Adrenal gland (tissue), 5 donors: ENCODE data around the gene BRCA2.

ENCODE experiments used
- CTCF ChIP-seq, 6 experiments: fragments of 450-650 bp in 4 of 6; fragments of 200-600 bp in 2 of 6; sonication (generic) in 1 of 6; IDR thresholded peaks; 1 replicate in 5 of 6; 2 replicates in 1 of 6; pipeline versions ENCODE4 v1.5.1 to v1.8.0; 2016 to 2021; ENCODE audit warnings: antibody characterized with exemption in 6 of 6, mild to moderate bottlenecking in 2 of 6, moderate library complexity in 1 of 6
- POLR2A ChIP-seq, 2 donors: fragments of 450-650 bp; IDR thresholded peaks; one replicate each; pipeline ENCODE4 v1.6.1; 2017; ENCODE audit warnings: antibody characterized with exemption in 2 of 2, mild to moderate bottlenecking in 2 of 2, moderate library complexity in 1 of 2
- donor health status: DM: no; HTN: no; CAD: no.

DNA sequence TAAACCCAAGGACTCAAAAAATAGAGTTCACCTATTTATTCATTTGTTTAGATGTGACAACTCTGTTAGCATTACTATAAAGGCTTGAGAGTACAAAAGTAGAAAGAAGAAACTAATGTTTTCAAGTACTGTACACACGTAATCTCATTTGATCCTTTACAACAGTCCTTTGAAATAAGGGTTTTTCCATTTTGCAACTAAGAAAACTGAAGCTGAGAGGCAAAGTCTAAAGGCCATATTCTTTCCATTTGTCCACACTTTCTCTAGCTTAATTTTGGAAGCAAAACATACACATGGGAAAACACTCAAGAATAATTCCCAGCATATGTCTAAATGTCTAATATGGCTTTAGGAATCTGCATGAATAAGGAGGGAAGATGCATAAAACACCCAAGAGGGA, 34.2 kb upstream of the BRCA2 start:
- TF ChIP-seq CTCF (IDR thresholded peaks at IDR 0.05) (no peak), POLR2A (IDR thresholded peaks at IDR 0.05) (no peak)
